CD4-positive, alpha-beta T cell (primary cell): ENCODE measurements around the gene STK17A. TPM values are rescaled to one million over a fixed set of nuclear protein-coding genes. Genes with fewer than 3 reads are reported as not detected.

Source experiments
- ATAC-seq: fragments of 200-7000 bp; cut with Tn5 transposase; one replicate; pipeline ENCODE4 v1.10.0; 2022; ENCODE audit warnings: mild to moderate bottlenecking; ENCODE audit not compliant: poor library complexity
- CTCF ChIA-PET: fragments of 350-600 bp; sonication (Branson Sonifier 250); formaldehyde crosslinking; loops from one replicate; lab custom pipeline; 2021; ENCODE audit warnings: antibody characterized with exemption, inconsistent platforms; lab: Charles Lee
- POLR2A ChIA-PET: fragments of 350-600 bp; sonication (Branson Sonifier 250); formaldehyde crosslinking; loops from one replicate; lab custom pipeline; 2021; ENCODE audit warnings: antibody characterized with exemption, inconsistent platforms; lab: Charles Lee
- DNase-seq, 14 experiments: peaks; one replicate each; pipeline ENCODE4 v3.0.0-alpha.2; 2013 to 2020; ENCODE audit warnings: mixed read lengths in 2 of 14
- H3K27ac ChIP-seq, 2 donors: one replicate each; pipeline versions ENCODE4 v1.5.1 to v1.7.0; 2013; ENCODE audit warnings: low read length in 2 of 2, low read depth in 1 of 2, mild to moderate bottlenecking in 1 of 2
- H3K27me3 ChIP-seq, 2 experiments: 1 replicate in 1 of 2; 2 replicates in 1 of 2; pipeline versions ENCODE4 v1.6.1 to v1.7.0; 2013; ENCODE audit warnings: low read length in 2 of 2, control low read depth in 1 of 2, mild to moderate bottlenecking in 1 of 2, moderate library complexity in 1 of 2; ENCODE audit not compliant: insufficient read depth in 2 of 2, control insufficient read depth in 1 of 2
- H3K36me3 ChIP-seq: one replicate; pipeline ENCODE4 v1.6.1; 2013; ENCODE audit warnings: low read length, control low read depth; ENCODE audit not compliant: insufficient read depth
- H3K4me1 ChIP-seq: one replicate; pipeline ENCODE4 v1.6.1; 2013; ENCODE audit warnings: low read length, control low read depth; ENCODE audit not compliant: insufficient read depth
- H3K4me3 ChIP-seq: one replicate; pipeline ENCODE4 v1.5.1; 2013; ENCODE audit warnings: mild to moderate bottlenecking, low read length, moderate library complexity
- H3K9me3 ChIP-seq, 2 experiments: 1 replicate in 1 of 2; 2 replicates in 1 of 2; pipeline versions ENCODE4 v1.6.1 to v1.7.0; 2013; ENCODE audit warnings: low read length in 2 of 2, mild to moderate bottlenecking in 2 of 2, control low read depth in 1 of 2, moderate library complexity in 1 of 2; ENCODE audit not compliant: control insufficient read depth in 1 of 2, insufficient read depth in 1 of 2
- H3K27ac Mint-ChIP-seq: one replicate; pipeline ENCODE4 v1.8.0; 2020; ENCODE audit warnings: mixed read lengths
- H3K27me3 Mint-ChIP-seq: one replicate; pipeline ENCODE4 v1.8.0; 2021; ENCODE audit warnings: mixed read lengths
- H3K36me3 Mint-ChIP-seq: one replicate; pipeline ENCODE4 v1.8.0; 2021; ENCODE audit warnings: low read depth, mixed read lengths
- H3K4me1 Mint-ChIP-seq: one replicate; pipeline ENCODE4 v1.8.0; 2021; ENCODE audit warnings: low read depth, mixed read lengths
- H3K4me3 Mint-ChIP-seq: one replicate; pipeline ENCODE4 v1.8.0; 2020; ENCODE audit warnings: mild to moderate bottlenecking, mixed read lengths
- H3K9me3 Mint-ChIP-seq: one replicate; pipeline ENCODE4 v1.8.0; 2020; ENCODE audit warnings: mixed read lengths
- intact Hi-C, 2 experiments: fragments of 100-400 bp; cut with DNase I in 1 of 2; cut with micrococcal nuclease in 1 of 2; formaldehyde crosslinking; loops; one replicate each; pipeline versions ENCODE4 v1.15.1 to v1.9.0; 2023 to 2025; cut with DNase I, micrococcal nuclease
- total RNA-seq, 174 experiments: library from RNA in 2 of 174; stranded (reverse) in 2 of 174; gene quantifications; one replicate each; pipeline ENCODE4 v1.2.3 and lab custom pipeline; 2021 to 2026
- TF ChIP-seq, protein P1 (sequence below): fragments of 200-600 bp; IDR thresholded peaks from one replicate; pipeline ENCODE4 v1.8.0; 2022; ENCODE audit warnings: antibody characterized with exemption, mild to moderate bottlenecking

The STK17A gene
- total RNA-seq, 2 experiments from 2014 or later: 213 to 218 TPM

DNA sequence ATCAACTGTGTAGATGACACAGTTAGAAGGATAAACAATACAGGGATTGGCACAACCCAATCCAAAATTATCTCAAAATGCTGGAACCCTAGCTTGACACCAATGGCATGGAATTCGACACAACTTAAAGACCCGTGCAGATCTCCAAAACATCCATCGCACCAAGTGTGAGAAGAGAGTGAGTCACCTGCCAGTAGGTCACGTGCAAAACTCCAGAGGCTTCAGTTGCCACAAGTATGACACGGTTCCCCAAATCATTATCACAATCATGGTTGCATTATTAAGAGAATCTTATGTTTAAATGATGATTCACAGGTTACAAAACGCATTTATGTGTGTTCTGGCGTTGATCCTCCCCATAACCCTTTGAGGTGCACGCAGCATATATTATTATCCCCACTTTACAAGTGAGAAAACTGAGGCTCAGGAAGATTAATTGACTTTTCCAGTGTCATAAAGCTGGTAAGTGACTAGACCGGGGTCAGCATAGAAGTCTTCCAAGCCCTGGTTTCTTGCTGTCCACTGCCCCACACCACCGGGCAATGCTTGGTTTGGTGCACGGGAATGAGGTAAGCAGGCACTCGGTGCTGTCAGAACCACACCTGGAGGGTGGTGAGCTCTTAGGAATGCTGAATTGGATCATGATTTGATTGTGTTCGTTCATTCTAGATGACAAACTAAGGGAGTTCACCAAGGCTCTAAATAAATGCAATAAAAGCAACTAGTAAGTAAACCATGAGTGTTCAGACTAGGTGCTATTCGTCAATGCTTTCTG is 23.6 kb upstream of the STK17A start:
- H3K36me3 Mint-ChIP-seq: no peaks in the 10 kb centered on the region
- H3K4me1 Mint-ChIP-seq: peaks cover 28% of the 10 kb centered on the region
- no peak overlapping the region for H3K27ac ChIP-seq
- DNase-seq (no peak), ATAC-seq (no peak)
- peaks cover 15% of the 10 kb centered on the region for H3K27me3 Mint-ChIP-seq
- H3K27me3 ChIP-seq: peaks cover 0 to 5% of the 10 kb centered on the region in 2 experiments
- peaks cover 4% of the 10 kb centered on the region for H3K4me1 ChIP-seq
- ChIA-PET POLR2A (no interaction called here), CTCF (no interaction called here)
- no peaks in the 10 kb centered on the region for H3K9me3 Mint-ChIP-seq
- H3K9me3 ChIP-seq: no peaks in the 10 kb centered on the region
- no peak overlapping the region for H3K4me3 ChIP-seq
- no peaks in the 10 kb centered on the region for H3K36me3 ChIP-seq
- TF ChIP-seq, protein P1, sequence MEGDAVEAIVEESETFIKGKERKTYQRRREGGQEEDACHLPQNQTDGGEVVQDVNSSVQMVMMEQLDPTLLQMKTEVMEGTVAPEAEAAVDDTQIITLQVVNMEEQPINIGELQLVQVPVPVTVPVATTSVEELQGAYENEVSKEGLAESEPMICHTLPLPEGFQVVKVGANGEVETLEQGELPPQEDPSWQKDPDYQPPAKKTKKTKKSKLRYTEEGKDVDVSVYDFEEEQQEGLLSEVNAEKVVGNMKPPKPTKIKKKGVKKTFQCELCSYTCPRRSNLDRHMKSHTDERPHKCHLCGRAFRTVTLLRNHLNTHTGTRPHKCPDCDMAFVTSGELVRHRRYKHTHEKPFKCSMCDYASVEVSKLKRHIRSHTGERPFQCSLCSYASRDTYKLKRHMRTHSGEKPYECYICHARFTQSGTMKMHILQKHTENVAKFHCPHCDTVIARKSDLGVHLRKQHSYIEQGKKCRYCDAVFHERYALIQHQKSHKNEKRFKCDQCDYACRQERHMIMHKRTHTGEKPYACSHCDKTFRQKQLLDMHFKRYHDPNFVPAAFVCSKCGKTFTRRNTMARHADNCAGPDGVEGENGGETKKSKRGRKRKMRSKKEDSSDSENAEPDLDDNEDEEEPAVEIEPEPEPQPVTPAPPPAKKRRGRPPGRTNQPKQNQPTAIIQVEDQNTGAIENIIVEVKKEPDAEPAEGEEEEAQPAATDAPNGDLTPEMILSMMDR: no peak
- intact Hi-C loops: no loop called here
- H3K4me3 Mint-ChIP-seq: no peak overlapping the region
- no peak overlapping the region for H3K27ac Mint-ChIP-seq

DNA sequence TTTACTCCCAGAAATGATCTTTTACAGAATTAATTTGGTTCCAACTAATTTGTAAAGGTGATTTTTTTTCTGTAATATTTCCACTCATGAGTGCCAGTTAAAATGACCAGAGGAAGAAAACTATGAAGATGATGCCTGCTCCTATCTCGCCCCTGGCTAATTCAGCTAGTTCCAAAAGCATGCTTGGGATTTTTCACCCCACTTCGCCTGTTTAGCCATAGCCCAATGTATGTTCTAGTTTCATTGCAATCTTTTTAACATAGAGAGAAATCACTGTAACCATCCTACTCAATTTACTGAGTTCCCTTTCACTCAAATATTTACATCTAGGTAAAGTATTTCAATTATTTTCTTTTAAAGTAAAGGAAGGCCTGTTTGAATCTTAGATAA is 23.0 kb upstream of the STK17A start:
- ATAC-seq (no peak), DNase-seq (no peak)
- H3K27ac ChIP-seq: no peak overlapping the region
- Mint-ChIP-seq H3K36me3 (no peaks in the 10 kb centered on the region), H3K27ac (no peak overlapping the region), H3K4me3 (no peak overlapping the region), H3K9me3 (no peaks in the 10 kb centered on the region), H3K27me3 (peaks cover 19% of the 10 kb centered on the region), H3K4me1 (peaks cover 22% of the 10 kb centered on the region)
- H3K4me3 ChIP-seq: no peak overlapping the region
- no peaks in the 10 kb centered on the region for H3K9me3 ChIP-seq
- ChIA-PET POLR2A (no interaction called here), CTCF (no interaction called here)
- H3K36me3 ChIP-seq: no peaks in the 10 kb centered on the region
- TF ChIP-seq, protein P1: no peak
- peaks cover 0 to 5% of the 10 kb centered on the region in 2 experiments for H3K27me3 ChIP-seq
- intact Hi-C loops: no loop called here
- no peaks in the 10 kb centered on the region for H3K4me1 ChIP-seq

- ATAC-seq: no peak
- no peak for DNase-seq
- Histone ChIP-seq H3K27ac (no peak overlapping the region), H3K4me1 (no peaks in the 10 kb centered on the region), H3K27me3 (peaks cover 0 to 5% of the 10 kb centered on the region in 2 experiments), H3K4me3 (no peak overlapping the region), H3K36me3 (no peaks in the 10 kb centered on the region), H3K9me3 (no peaks in the 10 kb centered on the region)
- POLR2A ChIA-PET: no interaction called here
- intact Hi-C loops: no loop called here
- H3K27me3 Mint-ChIP-seq: peaks cover 22% of the 10 kb centered on the region
- no peaks in the 10 kb centered on the region for H3K36me3 Mint-ChIP-seq
- H3K27ac Mint-ChIP-seq: no peak overlapping the region
- no peaks in the 10 kb centered on the region for H3K9me3 Mint-ChIP-seq
- no peak overlapping the region for H3K4me3 Mint-ChIP-seq
- peaks cover 13% of the 10 kb centered on the region for H3K4me1 Mint-ChIP-seq
- TF ChIP-seq, protein P1: no peak
- CTCF ChIA-PET: no interaction called here
Observed at GRCh38 chr7:43560742-43561330, 22.1 kb upstream of the STK17A start.
